Heart left ventricle (tissue), 13 donors: ENCODE data around the gene RMND1.

Experiments
- POLR2A ChIP-seq, 2 donors: fragments of 450-650 bp; IDR thresholded peaks; one replicate each; pipeline ENCODE4 v1.6.1; 2017; ENCODE audit warnings: antibody characterized with exemption in 2 of 2, mild to moderate bottlenecking in 2 of 2, moderate library complexity in 2 of 2
- TF ChIP-seq, protein P1 (sequence below), 12 donors: fragments of 200-600 bp; sonication (generic) in 4 of 12; IDR thresholded peaks; one replicate each; pipeline versions ENCODE4 v1.5.0 to v1.8.0; 2018 to 2022; ENCODE audit warnings: antibody characterized with exemption in 12 of 12, mild to moderate bottlenecking in 5 of 12
- donor health status: ischemic (EF 13 %, LVEDD 7.1; RV severe dilation, severe dysfunction).
- donor health status: DM: no; HTN: yes; CAD: no.
- donor health status: DM: no; HTN: no; CAD: no.
- donor health status: ischemic (EF 25% LVEDD 6.9; RV normal size, moderate dysfunction).
- donor health status: ischemic (EF 25% LVEDD 5.7; RV mildly dilated, moderate dysfunction).
- donor health status: ischemic (EF 35%, LVEDD 5.7; RV mildly dilated, moderate dysfunction).
- donor health status: nonischemic (EF 11% LVEDD 7.7; RV severe dilation, severe dysfunction).
- donor health status: DM: yes; HTN: yes; CAD: no.
- donor health status: PGD.
- donor health status: ischemic (EF 29% LVEDD 5.4; RV normal size, mild dysfunction).
- donor health status: nonischemic (EF 23%, LVEDD 6.1; RV moderate dilation, normal function).

DNA sequence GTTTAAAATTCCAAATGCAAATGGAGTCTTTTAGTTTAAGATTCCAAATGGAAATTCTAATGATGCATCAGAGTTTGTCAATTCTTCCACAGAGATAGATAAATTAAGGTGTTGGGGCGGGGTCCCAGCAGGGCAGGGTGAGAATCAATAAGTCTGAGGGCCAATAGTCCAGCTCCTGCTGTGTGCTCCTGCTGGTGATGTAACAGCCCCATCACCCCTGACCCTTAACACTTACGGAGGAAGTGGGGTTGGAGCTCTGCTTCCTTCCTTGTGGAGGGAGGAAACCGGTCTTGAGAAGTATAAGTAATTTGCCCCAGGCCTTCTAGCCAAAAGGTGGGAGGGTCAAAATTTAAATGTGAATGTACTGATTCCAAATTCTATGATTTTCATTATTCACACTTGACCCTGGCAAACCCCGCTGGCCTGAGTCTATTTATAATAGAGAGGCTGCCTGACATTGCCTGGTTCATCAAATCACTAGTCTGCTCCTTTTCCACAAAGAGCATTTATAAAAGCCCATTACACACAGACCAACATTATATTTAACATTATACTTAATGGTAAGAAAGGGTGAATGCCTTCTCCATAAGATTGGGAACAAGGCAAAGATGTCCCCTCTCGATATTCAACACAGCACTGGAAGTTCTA is 77.8 kb downstream of the RMND1 start:
- TF ChIP-seq, protein P1, sequence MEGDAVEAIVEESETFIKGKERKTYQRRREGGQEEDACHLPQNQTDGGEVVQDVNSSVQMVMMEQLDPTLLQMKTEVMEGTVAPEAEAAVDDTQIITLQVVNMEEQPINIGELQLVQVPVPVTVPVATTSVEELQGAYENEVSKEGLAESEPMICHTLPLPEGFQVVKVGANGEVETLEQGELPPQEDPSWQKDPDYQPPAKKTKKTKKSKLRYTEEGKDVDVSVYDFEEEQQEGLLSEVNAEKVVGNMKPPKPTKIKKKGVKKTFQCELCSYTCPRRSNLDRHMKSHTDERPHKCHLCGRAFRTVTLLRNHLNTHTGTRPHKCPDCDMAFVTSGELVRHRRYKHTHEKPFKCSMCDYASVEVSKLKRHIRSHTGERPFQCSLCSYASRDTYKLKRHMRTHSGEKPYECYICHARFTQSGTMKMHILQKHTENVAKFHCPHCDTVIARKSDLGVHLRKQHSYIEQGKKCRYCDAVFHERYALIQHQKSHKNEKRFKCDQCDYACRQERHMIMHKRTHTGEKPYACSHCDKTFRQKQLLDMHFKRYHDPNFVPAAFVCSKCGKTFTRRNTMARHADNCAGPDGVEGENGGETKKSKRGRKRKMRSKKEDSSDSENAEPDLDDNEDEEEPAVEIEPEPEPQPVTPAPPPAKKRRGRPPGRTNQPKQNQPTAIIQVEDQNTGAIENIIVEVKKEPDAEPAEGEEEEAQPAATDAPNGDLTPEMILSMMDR (IDR thresholded peaks at IDR 0.05) = no peak
- no peak for TF ChIP-seq POLR2A (IDR thresholded peaks at IDR 0.05)
